ENCODE results near the gene PLXNB3.
"Not testable (repeated sequence)": the region's sequence is repeated elsewhere in the genome, so short reads cannot be mapped to it uniquely, and the experiment has no call there.

PLXNB3 gene

DNA sequence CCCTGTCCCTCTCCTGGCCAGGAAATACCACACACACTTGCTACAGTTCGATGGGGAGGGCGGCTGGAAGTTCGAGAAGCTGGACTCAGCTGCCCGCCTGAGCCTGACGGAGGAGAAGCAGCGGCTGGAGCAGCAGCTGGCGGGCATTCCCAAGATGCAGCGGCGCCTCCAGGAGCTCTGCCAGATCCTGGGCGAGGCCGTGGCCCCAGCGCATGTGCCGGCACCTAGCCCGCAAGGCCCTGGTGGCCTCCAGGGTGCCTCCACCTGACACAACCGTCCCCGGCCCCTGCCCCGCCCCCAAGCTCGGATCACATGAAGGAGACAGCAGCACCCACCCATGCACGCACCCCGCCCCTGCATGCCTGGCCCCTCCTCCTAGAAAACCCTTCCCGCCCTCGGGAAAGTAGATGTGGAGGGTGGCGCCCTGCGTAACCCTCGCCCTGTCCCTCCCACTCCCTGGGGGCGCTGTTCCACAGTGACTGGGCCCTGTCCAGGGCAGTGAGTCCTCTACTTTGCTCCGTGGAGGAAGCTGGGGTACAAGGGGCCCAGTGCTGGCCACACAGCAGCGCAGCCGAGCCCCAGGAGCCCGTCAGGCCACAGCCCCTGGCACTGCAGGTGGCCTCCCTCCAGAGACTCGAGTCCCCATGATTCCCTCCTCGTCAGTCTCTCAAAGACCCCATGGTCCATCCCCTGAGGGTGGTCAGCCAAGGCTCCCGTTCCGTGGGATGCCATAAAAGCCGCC is 20.4 kb upstream of the PLXNB3 start:
- not testable (repeated sequence) for H3K9me3 ChIP-seq (ENCODE audit: insufficient read depth, low read depth, low read length); H3K27ac ChIP-seq (ENCODE audit: low read depth, low read length); H3K36me3 ChIP-seq (ENCODE audit: insufficient read depth, low read length); H3K9ac ChIP-seq (ENCODE audit: low read depth, low read length); H3K4me1 ChIP-seq (ENCODE audit: insufficient read depth, low read length); H3K27me3 ChIP-seq (ENCODE audit: insufficient read depth, low read length)
- 19% methylated on average over 31 of the region's 35 CpGs for WGBS
- H3K4me3 ChIP-seq (ENCODE audit: low read length) = peak overlapping the region; percentile 50

DNA sequence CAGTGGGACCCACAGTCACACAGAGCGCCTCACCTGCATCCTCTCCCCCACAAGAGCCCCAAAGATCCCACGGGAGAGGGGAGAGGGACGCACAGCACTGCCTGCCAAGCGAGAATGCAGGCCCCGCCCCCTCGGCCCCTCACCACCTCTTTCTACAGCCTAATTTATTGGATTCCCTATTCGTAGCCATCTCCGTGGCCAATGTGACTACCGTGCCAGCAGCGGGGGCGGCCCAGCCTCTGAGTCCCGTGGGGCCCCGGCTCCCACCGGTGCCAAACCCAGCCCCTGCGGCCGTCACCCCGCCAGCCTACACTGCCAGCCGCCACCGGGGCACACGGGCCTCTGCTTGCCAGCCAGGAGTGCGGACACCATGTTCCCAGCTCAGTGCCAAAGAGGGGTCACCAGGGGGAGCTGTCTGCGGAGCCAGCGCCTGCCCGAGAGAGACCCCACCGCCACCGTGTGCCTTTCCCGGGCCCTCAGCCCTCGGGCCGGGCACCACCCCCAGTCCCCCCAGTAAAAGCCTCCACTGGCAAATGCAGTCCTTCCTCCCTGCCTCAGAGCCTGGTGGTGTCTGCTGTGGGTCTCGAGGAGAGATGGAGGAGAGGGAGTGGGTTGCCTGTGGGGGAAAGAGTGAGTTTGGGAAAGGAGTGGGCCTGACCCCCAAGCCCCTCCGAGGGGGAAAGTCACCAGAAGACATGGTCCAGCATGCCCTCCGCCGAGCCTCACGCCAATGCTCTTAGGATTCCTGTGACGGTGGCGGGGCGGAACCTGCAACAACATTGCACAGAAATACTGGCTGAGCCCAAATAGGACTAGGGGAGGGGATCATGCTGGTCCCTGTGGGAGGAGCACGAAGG is 19.6 kb upstream of the PLXNB3 start:
- no peak overlapping the region for H3K27ac ChIP-seq (ENCODE audit: low read depth, low read length)
- H3K9me3 ChIP-seq (ENCODE audit: insufficient read depth, low read depth, low read length) = no peaks in the 10 kb centered on the region
- no peaks in the 10 kb centered on the region for H3K36me3 ChIP-seq (ENCODE audit: insufficient read depth, low read length)
- 26% methylated on average over 35 of the region's 38 CpGs for WGBS
- H3K9ac ChIP-seq (ENCODE audit: low read depth, low read length) = no peak overlapping the region
- peak overlapping the region; percentile 50 for H3K4me3 ChIP-seq (ENCODE audit: low read length)
- H3K4me1 ChIP-seq (ENCODE audit: insufficient read depth, low read length) = no peaks in the 10 kb centered on the region
- H3K27me3 ChIP-seq (ENCODE audit: insufficient read depth, low read length) = no peaks in the 10 kb centered on the region

DNA sequence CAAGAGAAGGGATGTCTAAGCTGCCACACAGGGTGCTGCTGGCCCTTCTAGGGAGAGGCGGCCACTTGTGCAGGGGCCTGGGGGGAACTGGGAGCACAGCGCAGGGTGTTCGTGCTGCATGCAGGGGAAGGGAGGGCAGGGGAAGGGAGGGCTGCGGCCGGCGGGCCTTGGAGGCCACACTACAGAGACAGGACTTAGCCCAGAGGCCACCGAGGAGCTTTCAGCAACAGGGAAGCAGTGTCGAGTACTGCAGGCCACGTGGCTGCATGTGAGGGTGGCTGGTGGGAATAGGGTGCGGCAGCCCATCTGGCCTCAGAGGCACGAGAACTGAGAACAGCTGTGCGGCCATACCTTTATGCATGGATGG is 19.0 kb upstream of the PLXNB3 start:
- not testable (repeated sequence) for H3K27me3 ChIP-seq (ENCODE audit: insufficient read depth, low read length); H3K4me1 ChIP-seq (ENCODE audit: insufficient read depth, low read length); H3K4me3 ChIP-seq (ENCODE audit: low read length); H3K9me3 ChIP-seq (ENCODE audit: insufficient read depth, low read depth, low read length); H3K36me3 ChIP-seq (ENCODE audit: insufficient read depth, low read length); H3K9ac ChIP-seq (ENCODE audit: low read depth, low read length); H3K27ac ChIP-seq (ENCODE audit: low read depth, low read length)
- 82% methylated on average over 12 of the region's 12 CpGs for WGBS

DNA sequence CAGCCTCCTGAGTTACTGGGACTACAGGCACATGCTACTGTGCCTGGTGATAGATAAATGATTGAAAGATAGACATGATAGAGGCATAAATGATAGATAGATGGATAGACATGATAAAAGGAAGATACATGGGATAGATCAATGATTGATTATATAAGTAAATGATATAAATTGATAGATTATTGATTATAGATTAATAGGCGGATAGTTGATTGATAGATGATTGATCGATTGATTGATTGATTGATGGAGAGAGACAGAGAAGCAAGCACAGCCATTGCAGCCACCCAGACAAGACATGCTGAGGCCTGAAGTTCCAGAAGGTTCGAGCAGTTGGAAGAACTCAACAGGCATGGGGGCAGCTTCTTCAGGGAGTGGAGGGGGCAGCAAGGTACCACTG is 17.7 kb upstream of the PLXNB3 start:
- no peaks in the 10 kb centered on the region for H3K9me3 ChIP-seq (ENCODE audit: insufficient read depth, low read depth, low read length)
- WGBS = 88% methylated on average over 3 of the region's 3 CpGs

DNA sequence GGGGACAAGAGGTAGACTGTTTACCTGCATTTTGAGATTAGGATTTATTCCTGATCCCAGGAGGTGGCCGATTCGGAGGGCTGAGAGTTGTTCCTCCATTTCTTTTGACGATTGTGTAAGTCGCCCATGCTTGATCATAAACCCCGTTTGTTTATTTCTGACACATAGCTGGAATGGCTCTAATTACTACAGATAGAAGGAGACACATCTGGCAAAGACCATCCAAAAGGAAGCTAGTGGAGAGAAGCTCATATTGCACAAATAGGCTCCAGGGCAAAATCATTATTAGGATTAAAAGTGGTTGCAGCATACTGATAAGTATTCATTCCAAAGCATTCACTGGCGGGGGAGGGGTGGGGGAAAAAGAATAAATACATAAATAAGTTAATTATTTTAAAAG is 17.1 kb upstream of the PLXNB3 start:
- not testable (repeated sequence) for H3K9ac ChIP-seq (ENCODE audit: low read depth, low read length); H3K4me3 ChIP-seq (ENCODE audit: low read length); H3K9me3 ChIP-seq (ENCODE audit: insufficient read depth, low read depth, low read length); H3K36me3 ChIP-seq (ENCODE audit: insufficient read depth, low read length); H3K4me1 ChIP-seq (ENCODE audit: insufficient read depth, low read length); H3K27me3 ChIP-seq (ENCODE audit: insufficient read depth, low read length); H3K27ac ChIP-seq (ENCODE audit: low read depth, low read length)
- WGBS = 84% methylated on average over 3 of the region's 6 CpGs

More for the DNA sequence above, 17.7 kb upstream of the PLXNB3 start:
- Histone ChIP-seq H3K36me3 (ENCODE audit: insufficient read depth, low read length) (no peaks in the 10 kb centered on the region), H3K27ac (ENCODE audit: low read depth, low read length) (no peak overlapping the region), H3K4me1 (ENCODE audit: insufficient read depth, low read length) (no peaks in the 10 kb centered on the region), H3K27me3 (ENCODE audit: insufficient read depth, low read length) (no peaks in the 10 kb centered on the region), H3K4me3 (ENCODE audit: low read length) (no peak overlapping the region), H3K9ac (ENCODE audit: low read depth, low read length) (no peak overlapping the region)

DNA sequence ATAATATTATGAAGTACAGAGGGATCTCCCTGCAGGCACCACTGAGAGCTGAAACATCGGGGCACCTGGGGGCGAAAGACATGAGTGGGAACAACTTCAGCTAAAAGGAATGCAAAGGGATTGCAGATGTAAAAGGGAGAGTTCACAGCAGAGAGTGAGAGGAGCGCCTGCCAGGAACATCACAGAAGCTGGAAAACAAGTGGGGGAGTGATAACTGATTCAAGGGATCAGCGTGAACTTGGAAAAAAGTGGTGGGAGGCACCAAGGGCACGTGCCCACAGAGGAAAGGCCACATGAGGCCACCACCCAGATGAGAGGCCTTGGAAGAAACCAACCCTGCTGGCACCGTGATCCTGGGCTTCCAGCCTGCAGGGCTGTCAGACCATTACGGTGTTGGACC is 15.0 kb upstream of the PLXNB3 start:
- WGBS = 88% methylated on average over 7 of the region's 7 CpGs
- H3K4me3 ChIP-seq (ENCODE audit: low read length); H3K4me1 ChIP-seq (ENCODE audit: insufficient read depth, low read length); H3K27me3 ChIP-seq (ENCODE audit: insufficient read depth, low read length); H3K36me3 ChIP-seq (ENCODE audit: insufficient read depth, low read length); H3K9ac ChIP-seq (ENCODE audit: low read depth, low read length); H3K9me3 ChIP-seq (ENCODE audit: insufficient read depth, low read depth, low read length); H3K27ac ChIP-seq (ENCODE audit: low read depth, low read length): not testable (repeated sequence)

DNA sequence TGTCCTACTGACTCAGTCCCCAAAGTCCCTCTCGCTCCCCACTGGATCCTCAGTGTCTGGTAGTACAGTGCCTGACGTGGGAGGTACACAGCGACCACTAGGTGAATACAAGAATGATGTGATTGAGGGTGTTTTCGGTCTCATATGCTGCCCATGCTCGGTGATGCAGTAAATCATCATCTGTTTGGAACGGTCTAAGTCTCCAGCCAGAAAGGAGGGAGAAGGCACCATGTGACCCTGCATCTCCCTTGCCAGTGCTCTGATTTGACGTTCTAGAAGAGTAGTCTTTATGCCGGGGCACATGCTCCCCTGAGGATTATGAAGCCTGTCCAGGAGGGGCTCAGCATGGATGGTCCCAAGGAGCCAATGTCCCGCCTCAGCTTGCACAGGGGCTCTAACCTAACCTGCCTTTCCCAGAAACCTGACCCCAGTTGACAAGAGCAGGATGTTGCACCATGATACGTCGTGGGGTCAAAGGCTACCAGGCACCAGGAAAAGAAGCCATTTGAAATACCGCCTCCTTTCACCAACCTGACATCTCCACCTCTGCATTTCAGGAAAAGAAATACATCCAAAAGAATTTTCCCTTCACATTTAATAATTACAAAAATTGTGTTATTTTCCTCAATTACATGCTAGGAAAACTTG is 13.8 kb upstream of the PLXNB3 start:
- H3K9ac ChIP-seq (ENCODE audit: low read depth, low read length) = no peak overlapping the region
- no peaks in the 10 kb centered on the region for H3K36me3 ChIP-seq (ENCODE audit: insufficient read depth, low read length)
- H3K4me3 ChIP-seq (ENCODE audit: low read length) = no peak overlapping the region
- no peak overlapping the region for H3K27ac ChIP-seq (ENCODE audit: low read depth, low read length)
- H3K9me3 ChIP-seq (ENCODE audit: insufficient read depth, low read depth, low read length) = no peaks in the 10 kb centered on the region
- no peaks in the 10 kb centered on the region for H3K4me1 ChIP-seq (ENCODE audit: insufficient read depth, low read length)
- WGBS = 84% methylated on average over 11 of the region's 12 CpGs
- H3K27me3 ChIP-seq (ENCODE audit: insufficient read depth, low read length) = no peaks in the 10 kb centered on the region

DNA sequence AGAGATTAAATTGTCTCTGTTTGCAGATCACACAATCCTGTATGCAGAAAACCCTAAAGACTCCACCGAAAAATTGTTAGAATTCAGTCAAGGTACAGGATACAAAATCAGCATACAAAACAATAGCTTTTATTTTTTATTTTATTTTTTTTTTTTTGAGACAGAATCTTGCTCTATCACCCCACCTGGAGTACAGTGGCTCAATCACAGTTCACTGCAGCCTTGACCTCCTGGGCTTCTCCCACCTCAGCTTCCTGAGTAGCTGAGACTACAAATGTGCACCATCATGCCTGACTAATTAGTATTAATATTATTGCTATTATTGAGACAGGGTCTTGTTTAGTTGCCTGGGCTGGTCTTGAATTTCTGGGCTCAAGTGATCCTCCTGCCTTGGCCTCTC is 8.9 kb upstream of the PLXNB3 start:
- no peak overlapping the region for H3K27ac ChIP-seq (ENCODE audit: low read depth, low read length)
- H3K9me3 ChIP-seq (ENCODE audit: insufficient read depth, low read depth, low read length) = no peaks in the 10 kb centered on the region
- WGBS = 83% methylated on average over 1 of the region's 1 CpG
- H3K9ac ChIP-seq (ENCODE audit: low read depth, low read length) = no peak overlapping the region
- H3K27me3 ChIP-seq (ENCODE audit: insufficient read depth, low read length) = no peaks in the 10 kb centered on the region
- H3K4me1 ChIP-seq (ENCODE audit: insufficient read depth, low read length) = no peaks in the 10 kb centered on the region
- H3K4me3 ChIP-seq (ENCODE audit: low read length) = no peak overlapping the region
- H3K36me3 ChIP-seq (ENCODE audit: insufficient read depth, low read length) = no peaks in the 10 kb centered on the region

DNA sequence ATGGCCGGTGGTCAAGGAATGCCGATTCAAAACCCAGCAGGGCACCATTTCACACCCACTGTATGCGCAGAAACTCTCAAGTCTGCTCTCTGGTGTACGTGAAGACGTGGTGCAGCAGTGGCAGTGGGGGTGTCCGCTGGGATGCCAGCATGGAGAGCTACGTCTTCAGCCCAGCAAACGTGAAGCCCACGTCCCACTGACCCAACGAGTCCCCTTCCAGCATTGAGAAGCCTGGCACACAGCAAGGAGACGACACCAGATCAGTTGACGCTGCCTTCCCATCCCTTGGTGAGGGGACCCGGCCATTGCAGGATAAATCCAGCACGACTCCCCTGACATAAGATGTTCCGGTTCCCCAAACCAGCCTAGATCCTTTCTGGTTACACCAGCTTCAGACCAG is 2.2 kb upstream of the PLXNB3 start:
- H3K9ac ChIP-seq (ENCODE audit: low read depth, low read length) = no peak overlapping the region
- no peaks in the 10 kb centered on the region for H3K36me3 ChIP-seq (ENCODE audit: insufficient read depth, low read length)
- WGBS = 84% methylated on average over 15 of the region's 15 CpGs
- H3K9me3 ChIP-seq (ENCODE audit: insufficient read depth, low read depth, low read length) = no peaks in the 10 kb centered on the region
- no peaks in the 10 kb centered on the region for H3K27me3 ChIP-seq (ENCODE audit: insufficient read depth, low read length)
- H3K4me3 ChIP-seq (ENCODE audit: low read length) = no peak overlapping the region
- peaks cover 4% of the 10 kb centered on the region; the same call in 1 of the 2 replicates for H3K4me1 ChIP-seq (ENCODE audit: insufficient read depth, low read length)
- no peak overlapping the region for H3K27ac ChIP-seq (ENCODE audit: low read depth, low read length)

DNA sequence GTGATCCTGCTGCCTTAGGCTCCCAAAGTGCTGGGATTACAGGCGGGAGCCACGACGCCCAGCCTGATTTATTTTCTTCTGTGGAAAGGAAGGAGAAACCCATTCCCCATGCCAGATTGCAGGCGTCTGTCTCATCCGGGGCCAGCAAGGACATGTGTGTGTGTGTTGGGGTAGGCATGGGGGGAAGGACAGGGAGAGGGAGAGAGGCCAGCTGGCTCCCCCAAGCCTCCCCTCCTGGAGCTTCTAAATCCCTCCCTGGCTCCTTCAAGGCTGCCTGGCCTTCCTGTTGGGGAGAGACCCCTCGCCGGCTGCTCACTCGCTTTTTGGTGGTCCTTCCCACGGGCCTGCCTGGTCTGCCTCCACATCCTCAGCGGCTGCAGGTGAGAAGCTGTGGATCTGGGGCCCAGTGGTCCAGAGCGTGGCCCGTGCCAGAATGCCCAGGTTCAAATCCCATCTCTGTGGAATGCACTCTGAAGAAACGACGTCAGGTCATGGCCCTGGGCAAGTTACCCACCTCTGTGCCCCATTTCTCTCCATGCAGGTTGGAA is 1.3 kb upstream of the PLXNB3 start:
- no peaks in the 10 kb centered on the region for H3K27me3 ChIP-seq (ENCODE audit: insufficient read depth, low read length)
- H3K9ac ChIP-seq (ENCODE audit: low read depth, low read length) = no peak overlapping the region
- no peaks in the 10 kb centered on the region for H3K9me3 ChIP-seq (ENCODE audit: insufficient read depth, low read depth, low read length)
- peaks cover 4% of the 10 kb centered on the region; the same call in 1 of the 2 replicates for H3K4me1 ChIP-seq (ENCODE audit: insufficient read depth, low read length)
- WGBS = 92% methylated on average over 12 of the region's 14 CpGs
- H3K36me3 ChIP-seq (ENCODE audit: insufficient read depth, low read length) = no peaks in the 10 kb centered on the region
- no peak overlapping the region for H3K4me3 ChIP-seq (ENCODE audit: low read length)
- no peak overlapping the region for H3K27ac ChIP-seq (ENCODE audit: low read depth, low read length)

DNA sequence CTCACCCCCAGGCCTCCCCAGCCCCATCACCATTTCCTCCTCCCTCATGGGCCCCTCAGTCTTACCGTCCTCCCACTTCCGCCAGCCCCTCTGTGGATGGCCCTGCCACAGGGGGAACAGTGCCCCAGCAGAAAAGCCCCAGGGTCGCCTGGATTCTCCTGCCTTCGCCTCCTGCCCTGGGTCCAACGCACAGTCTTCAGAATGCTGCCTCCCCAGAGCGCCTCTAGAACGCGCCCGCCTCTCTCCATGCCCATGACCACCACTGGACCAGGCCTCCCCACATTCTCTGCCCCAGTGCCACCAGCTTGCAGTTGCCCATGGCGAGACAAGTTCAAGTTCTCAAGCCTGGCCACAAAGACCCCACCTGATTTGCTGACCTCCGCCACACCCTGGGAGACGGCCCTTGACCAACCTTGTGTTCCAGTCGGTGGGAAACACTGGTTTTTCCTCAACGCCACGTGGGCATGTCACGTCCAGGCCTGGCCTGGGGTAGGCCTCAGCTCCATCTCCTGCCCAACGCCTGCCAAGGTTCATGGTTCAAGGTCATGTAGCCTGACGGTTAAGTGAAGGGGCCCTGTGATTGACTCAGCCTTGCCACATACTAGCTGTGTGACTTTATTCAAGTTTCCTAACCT is 634 bp upstream of the PLXNB3 start:
- Histone ChIP-seq H3K9ac (ENCODE audit: low read depth, low read length) (no peak overlapping the region), H3K4me1 (ENCODE audit: insufficient read depth, low read length) (peaks cover 4% of the 10 kb centered on the region; the same call in 1 of the 2 replicates), H3K36me3 (ENCODE audit: insufficient read depth, low read length) (no peaks in the 10 kb centered on the region), H3K27ac (ENCODE audit: low read depth, low read length) (no peak overlapping the region), H3K9me3 (ENCODE audit: insufficient read depth, low read depth, low read length) (no peaks in the 10 kb centered on the region), H3K27me3 (ENCODE audit: insufficient read depth, low read length) (no peaks in the 10 kb centered on the region), H3K4me3 (ENCODE audit: low read length) (no peak overlapping the region)
- WGBS = 92% methylated on average over 18 of the region's 18 CpGs

Data from HUES64 (cell line).